ENCODE results near the gene ZNF566. TPM values are rescaled to one million over a fixed set of nuclear protein-coding genes. Genes with fewer than 3 reads are reported as not detected.

The ZNF566 gene
- total RNA-seq, 1 donor from 2014 or later: 4.8 TPM

- Histone ChIP-seq H3K36me3 (ENCODE audit: control insufficient read depth, insufficient read depth, low read length) (no peaks in the 10 kb centered on the region), H3K27me3 (ENCODE audit: control insufficient read depth, insufficient read depth, low read length) (no peaks in the 10 kb centered on the region), H3K4me3 (ENCODE audit: low read depth, low read length) (no peak overlapping the region)
- TF ChIP-seq CTCF (IDR thresholded peaks at IDR 0.05; ENCODE audit: insufficient read depth, low read length, poor library complexity, severe bottlenecking): no peak
- no peak for DNase-seq (ENCODE audit: low read depth)
These were observed 6.5 kb downstream of the ZNF566 start for GRCh38 chr19:36482876-36483275.

DNA sequence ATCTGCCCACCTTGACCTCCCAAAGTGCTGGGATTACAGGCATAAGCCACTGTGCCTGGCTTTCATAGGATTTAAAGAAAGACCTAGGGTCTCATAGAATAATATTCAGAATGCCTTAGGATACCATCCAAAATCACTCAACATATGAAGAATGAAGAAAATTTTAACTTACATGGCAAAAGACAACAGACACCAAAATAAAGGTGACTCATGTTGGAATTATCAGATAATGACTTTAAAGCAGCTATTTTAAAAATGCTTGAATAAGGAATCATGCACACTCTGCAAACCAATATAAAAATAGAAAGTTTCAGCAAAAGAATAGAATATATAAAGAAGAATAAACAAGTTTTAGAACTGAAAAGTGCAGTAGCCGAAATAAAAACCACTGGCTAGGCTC, 29.3 kb downstream of the ZNF566 start:
- H3K27me3 ChIP-seq (ENCODE audit: control insufficient read depth, insufficient read depth, low read length): no peaks in the 10 kb centered on the region
- H3K36me3 ChIP-seq (ENCODE audit: control insufficient read depth, insufficient read depth, low read length): no peaks in the 10 kb centered on the region
- DNase-seq (ENCODE audit: low read depth): no peak
- no peak overlapping the region for H3K4me3 ChIP-seq (ENCODE audit: low read depth, low read length)
- no peak for TF ChIP-seq CTCF (IDR thresholded peaks at IDR 0.05; ENCODE audit: insufficient read depth, low read length, poor library complexity, severe bottlenecking)

GRCh38 chr19:36456831-36457230, 32.5 kb downstream of the ZNF566 start:
- no peak for DNase-seq (ENCODE audit: low read depth)
- TF ChIP-seq CTCF (IDR thresholded peaks at IDR 0.05; ENCODE audit: insufficient read depth, low read length, poor library complexity, severe bottlenecking): no peak
- Histone ChIP-seq H3K27me3 (ENCODE audit: control insufficient read depth, insufficient read depth, low read length) (no peaks in the 10 kb centered on the region), H3K4me3 (ENCODE audit: low read depth, low read length) (no peak overlapping the region), H3K36me3 (ENCODE audit: control insufficient read depth, insufficient read depth, low read length) (no peaks in the 10 kb centered on the region)

- H3K27me3 ChIP-seq (ENCODE audit: control insufficient read depth, insufficient read depth, low read length): no peaks in the 10 kb centered on the region
- no peak for TF ChIP-seq CTCF (IDR thresholded peaks at IDR 0.05; ENCODE audit: insufficient read depth, low read length, poor library complexity, severe bottlenecking)
These were observed 40.2 kb downstream of the ZNF566 start for GRCh38 chr19:36449059-36449670.

GRCh38 chr19:36441339-36441738, 48.0 kb downstream of the ZNF566 start:
- Histone ChIP-seq H3K4me3 (ENCODE audit: low read depth, low read length) (no peak overlapping the region), H3K27me3 (ENCODE audit: control insufficient read depth, insufficient read depth, low read length) (no peaks in the 10 kb centered on the region), H3K36me3 (ENCODE audit: control insufficient read depth, insufficient read depth, low read length) (no peaks in the 10 kb centered on the region)
- DNase-seq (ENCODE audit: low read depth): no peak
- TF ChIP-seq CTCF (IDR thresholded peaks at IDR 0.05; ENCODE audit: insufficient read depth, low read length, poor library complexity, severe bottlenecking): no peak

More at GRCh38 chr19:36449059-36449670, 40.2 kb downstream of the ZNF566 start:
- Histone ChIP-seq H3K36me3 (ENCODE audit: control insufficient read depth, insufficient read depth, low read length) (peaks cover 1% of the 10 kb centered on the region), H3K4me3 (ENCODE audit: low read depth, low read length) (no peak overlapping the region)
- no peak for DNase-seq (ENCODE audit: low read depth)

GRCh38 chr19:36436531-36436930, 52.8 kb downstream of the ZNF566 start:
- H3K27me3 ChIP-seq (ENCODE audit: control insufficient read depth, insufficient read depth, low read length): no peaks in the 10 kb centered on the region
- TF ChIP-seq CTCF (IDR thresholded peaks at IDR 0.05; ENCODE audit: insufficient read depth, low read length, poor library complexity, severe bottlenecking): no peak
- DNase-seq (ENCODE audit: low read depth): no peak

More at GRCh38 chr19:36436531-36436930, 52.8 kb downstream of the ZNF566 start:
- Histone ChIP-seq H3K36me3 (ENCODE audit: control insufficient read depth, insufficient read depth, low read length) (no peaks in the 10 kb centered on the region), H3K4me3 (ENCODE audit: low read depth, low read length) (no peak overlapping the region)

Measured in kidney epithelial cell (primary cell).